Prostate gland (tissue), 2 donors: Measurements from ENCODE around the gene LIPF. TPM values are rescaled to one million over a fixed set of nuclear protein-coding genes. Genes with fewer than 3 reads are reported as not detected.
"Not testable (repeated sequence)": the region's sequence is repeated elsewhere in the genome, so short reads cannot be mapped to it uniquely, and the experiment has no call there.

Experiments used
- DNase-seq: peaks from one replicate; pipeline ENCODE4 v3.0.0-alpha.2; 2019; ENCODE audit warnings: low spot score
- H3K27ac ChIP-seq, 2 donors: fragments of 200-600 bp; sonication (generic); 2 replicates each; pipeline ENCODE4 v1.5.1; 2017 to 2019
- H3K27me3 ChIP-seq: fragments of 200-600 bp; sonication (generic); replicated peaks from 2 replicates; pipeline ENCODE4 v1.5.1; 2019; ENCODE audit not compliant: insufficient read depth
- H3K36me3 ChIP-seq, 2 donors: fragments of 200-600 bp; sonication (generic); 1 replicate in 1 of 2; 2 replicates in 1 of 2; pipeline versions ENCODE4 v1.5.1 to v1.8.1; 2017 to 2019
- H3K4me1 ChIP-seq: fragments of 200-600 bp; sonication (generic); replicated peaks from 2 replicates; pipeline ENCODE4 v1.5.1; 2019
- H3K4me3 ChIP-seq, 2 donors: fragments of 200-600 bp; sonication (generic); 2 replicates each; pipeline ENCODE4 v1.5.1; 2017 to 2019
- H3K9me3 ChIP-seq: fragments of 200-600 bp; sonication (generic); 2 replicates; pipeline ENCODE4 v1.5.1; 2017
- CTCF ChIP-seq, 4 experiments: fragments of 200-600 bp in 2 of 4; fragments of 450-650 bp in 2 of 4; sonication (generic) in 2 of 4; IDR thresholded peaks; 1 replicate in 3 of 4; 2 replicates in 1 of 4; pipeline ENCODE4 v1.5.1; 2016 to 2019; ENCODE audit warnings: antibody characterized with exemption in 4 of 4, mild to moderate bottlenecking in 2 of 4, moderate library complexity in 2 of 4
- POLR2A ChIP-seq: fragments of 450-650 bp; IDR thresholded peaks from one replicate; pipeline ENCODE4 v1.6.1; 2016; ENCODE audit warnings: antibody characterized with exemption, mild to moderate bottlenecking
- POLR2AphosphoS5 ChIP-seq: sonication (generic); formaldehyde crosslinking; IDR thresholded peaks from one replicate; pipeline ENCODE4 v1.6.1; 2017; ENCODE audit warnings: antibody characterized with exemption
- WGBS: methylation state at CpG from one replicate; pipeline ENCODE4 v1.1.5; 2018; 5-methylcytosine and 5-hydroxymethylcytosine counted together
- intact Hi-C: fragments of 100-400 bp; cut with DNase I; formaldehyde crosslinking; loops from one replicate; pipeline ENCODE4 v1.14.2; 2022
- total RNA-seq, 2 donors: library from RNA; depleted of rRNA; stranded (reverse); fragments of >200 nt; gene quantifications; one replicate each; pipeline ENCODE4 v1.1.0, GENCODE V29; 2016

LIPF gene
- total RNA-seq, 2 donors from 2014 or later: not detected

GRCh38 chr10:88660598-88660884, 3.7 kb upstream of the LIPF start:
- H3K9me3 ChIP-seq: no peaks in the 10 kb centered on the region
- DNase-seq: no peak
- no peaks in the 10 kb centered on the region for H3K27me3 ChIP-seq
- no peak for TF ChIP-seq CTCF (IDR thresholded peaks at IDR 0.05)
- no peak for TF ChIP-seq POLR2A
- TF ChIP-seq POLR2AphosphoS5: no peak
- H3K4me1 ChIP-seq: no peaks in the 10 kb centered on the region
- H3K36me3 ChIP-seq: no peaks in the 10 kb centered on the region
- 33% methylated on average over 3 of the region's 3 CpGs for WGBS
- H3K27ac ChIP-seq: no peak overlapping the region
- intact Hi-C loops: no loop called here
- H3K4me3 ChIP-seq: no peak overlapping the region

- Histone ChIP-seq H3K36me3 (no peaks in the 10 kb centered on the region), H3K4me3 (no peak overlapping the region), H3K27me3 (no peaks in the 10 kb centered on the region), H3K9me3 (no peaks in the 10 kb centered on the region), H3K4me1 (no peaks in the 10 kb centered on the region), H3K27ac (no peak overlapping the region)
- TF ChIP-seq POLR2AphosphoS5 (no peak), CTCF (IDR thresholded peaks at IDR 0.05) (no peak), POLR2A (no peak)
- intact Hi-C loops: no loop called here
- no peak for DNase-seq
These were observed 3.2 kb upstream of the LIPF start for GRCh38 chr10:88661018-88661417.

GRCh38 chr10:88661577-88661976, 2.7 kb upstream of the LIPF start:
- TF ChIP-seq POLR2AphosphoS5: no peak
- TF ChIP-seq POLR2A: no peak
- TF ChIP-seq CTCF (IDR thresholded peaks at IDR 0.05): no peak
- intact Hi-C loops: no loop called here
- Histone ChIP-seq H3K9me3 (no peaks in the 10 kb centered on the region), H3K4me1 (no peaks in the 10 kb centered on the region), H3K36me3 (no peaks in the 10 kb centered on the region), H3K27me3 (no peaks in the 10 kb centered on the region), H3K4me3 (no peak overlapping the region), H3K27ac (no peak overlapping the region)
- DNase-seq: no peak

- WGBS: 97% methylated on average over 2 of the region's 2 CpGs
- intact Hi-C loops, H3K27me3 ChIP-seq, H3K9me3 ChIP-seq, H3K36me3 ChIP-seq, H3K4me1 ChIP-seq, DNase-seq, H3K4me3 ChIP-seq, H3K27ac ChIP-seq: not testable (repeated sequence)
These were observed 1.1 kb upstream of the LIPF start for GRCh38 chr10:88663153-88663552.

GRCh38 chr10:88668465-88668864, 4.2 kb downstream of the LIPF start:
- DNase-seq: no peak
- no peak for TF ChIP-seq POLR2A
- no peak for TF ChIP-seq POLR2AphosphoS5
- TF ChIP-seq CTCF (IDR thresholded peaks at IDR 0.05): no peak
- no peaks in the 10 kb centered on the region for H3K4me1 ChIP-seq
- H3K27me3 ChIP-seq: no peaks in the 10 kb centered on the region
- no peaks in the 10 kb centered on the region for H3K9me3 ChIP-seq
- no peak overlapping the region for H3K27ac ChIP-seq
- intact Hi-C loops: no loop called here
- H3K4me3 ChIP-seq: no peak overlapping the region
- H3K36me3 ChIP-seq: no peaks in the 10 kb centered on the region
- 70% methylated on average over 1 of the region's 1 CpG for WGBS

GRCh38 chr10:88670497-88670896, 6.3 kb downstream of the LIPF start:
- TF ChIP-seq POLR2AphosphoS5 (no peak), CTCF (IDR thresholded peaks at IDR 0.05) (no peak)
- WGBS: 76% methylated on average over 2 of the region's 2 CpGs
- Histone ChIP-seq H3K36me3 (no peaks in the 10 kb centered on the region), H3K9me3 (no peaks in the 10 kb centered on the region), H3K4me1 (no peaks in the 10 kb centered on the region), H3K4me3 (no peak overlapping the region), H3K27me3 (no peaks in the 10 kb centered on the region), H3K27ac (no peak overlapping the region)
- intact Hi-C loops: no loop called here
- no peak for DNase-seq
